Activated gamma-delta T cell (primary cell): Measurements from ENCODE around the gene NEURL2.
"Not testable (repeated sequence)": the region's sequence is repeated elsewhere in the genome, so short reads cannot be mapped to it uniquely, and the experiment has no call there.

Source experiments
- DNase-seq: peaks from one replicate; lab custom pipeline; 2025; lab: John Stamatoyannopoulos, UW
- total RNA-seq, 2 donors: gene quantifications; one replicate each; lab custom pipeline; 2026; lab: John Stamatoyannopoulos, UW

Gene NEURL2
- 4.1 to 5.5 reads per million in 2 donors for total RNA-seq

DNA sequence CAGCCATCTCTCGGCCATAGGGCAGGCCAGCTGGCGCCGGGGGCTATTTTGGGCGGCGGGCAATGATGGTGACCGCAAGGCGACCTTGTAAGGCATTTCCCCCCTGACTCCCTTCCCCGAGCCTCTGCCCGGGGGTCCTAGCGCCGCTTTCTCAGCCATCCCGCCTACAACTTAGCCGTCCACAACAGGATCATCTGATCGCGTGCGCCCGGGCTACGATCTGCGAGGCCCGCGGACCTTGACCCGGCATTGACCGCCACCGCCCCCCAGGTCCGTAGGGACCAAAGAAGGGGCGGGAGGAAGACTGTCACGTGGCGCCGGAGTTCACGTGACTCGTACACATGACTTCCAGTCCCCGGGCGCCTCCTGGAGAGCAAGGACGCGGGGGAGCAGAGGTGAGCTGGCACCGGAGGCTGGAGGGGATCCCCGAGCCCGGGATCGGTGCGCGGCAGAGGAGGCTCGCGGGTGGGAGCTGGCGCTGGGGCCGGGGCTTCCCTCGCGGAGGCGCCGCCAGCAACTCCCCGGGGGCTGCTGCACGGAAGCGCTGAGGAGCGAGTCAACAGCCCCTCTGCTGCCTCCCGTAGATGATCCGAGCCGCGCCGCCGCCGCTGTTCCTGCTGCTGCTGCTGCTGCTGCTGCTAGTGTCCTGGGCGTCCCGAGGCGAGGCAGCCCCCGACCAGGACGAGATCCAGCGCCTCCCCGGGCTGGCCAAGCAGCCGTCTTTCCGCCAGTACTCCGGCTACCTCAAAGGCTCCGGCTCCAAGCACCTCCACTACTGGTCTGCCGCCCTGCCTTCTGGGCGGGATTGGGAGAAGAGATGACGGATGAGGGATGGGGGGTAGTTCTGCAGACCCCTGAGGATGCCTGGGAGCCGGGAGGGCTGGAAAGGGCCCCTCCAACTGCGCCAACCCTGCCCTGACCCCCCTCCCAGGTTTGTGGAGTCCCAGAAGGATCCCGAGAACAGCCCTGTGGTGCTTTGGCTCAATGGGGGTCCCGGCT lies at the start of gene NEURL2, which contains the start of gene CTSA:
TSS of gene NEURL2 (minus strand) at position 224 of the 999 bp plus-strand sequence. CDS start at position 7, 217 bp downstream.
TSS of gene CTSA (plus strand) at position 351 of the 999 bp plus-strand sequence. CDS start at position 585, 234 bp downstream.
- DNase-seq, result peak; percentile 63

GRCh38 chr20:45940469-45940868 lies 49.5 kb upstream of the NEURL2 start:
- no peak for DNase-seq

DNA sequence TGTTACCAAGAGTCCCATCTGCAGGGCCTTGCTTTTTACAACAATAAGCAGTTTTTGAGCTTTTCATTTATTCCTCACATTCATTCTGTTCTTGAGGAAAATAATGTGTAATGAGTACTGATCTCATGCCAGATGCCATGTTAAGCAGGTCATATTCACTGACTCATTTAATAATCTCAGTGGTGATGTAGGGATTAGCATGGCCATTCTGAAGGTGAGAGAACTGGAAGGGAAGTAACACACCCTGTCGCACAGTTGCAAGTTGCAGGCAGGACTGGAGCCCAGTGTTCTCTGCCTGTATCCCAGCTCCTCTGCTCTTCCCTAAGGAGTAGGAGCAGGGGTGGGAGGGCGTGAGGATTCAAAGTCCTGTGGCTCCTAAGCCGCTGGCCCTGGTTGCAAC lies 49.0 kb upstream of the NEURL2 start:
- DNase-seq, result no peak

DNA sequence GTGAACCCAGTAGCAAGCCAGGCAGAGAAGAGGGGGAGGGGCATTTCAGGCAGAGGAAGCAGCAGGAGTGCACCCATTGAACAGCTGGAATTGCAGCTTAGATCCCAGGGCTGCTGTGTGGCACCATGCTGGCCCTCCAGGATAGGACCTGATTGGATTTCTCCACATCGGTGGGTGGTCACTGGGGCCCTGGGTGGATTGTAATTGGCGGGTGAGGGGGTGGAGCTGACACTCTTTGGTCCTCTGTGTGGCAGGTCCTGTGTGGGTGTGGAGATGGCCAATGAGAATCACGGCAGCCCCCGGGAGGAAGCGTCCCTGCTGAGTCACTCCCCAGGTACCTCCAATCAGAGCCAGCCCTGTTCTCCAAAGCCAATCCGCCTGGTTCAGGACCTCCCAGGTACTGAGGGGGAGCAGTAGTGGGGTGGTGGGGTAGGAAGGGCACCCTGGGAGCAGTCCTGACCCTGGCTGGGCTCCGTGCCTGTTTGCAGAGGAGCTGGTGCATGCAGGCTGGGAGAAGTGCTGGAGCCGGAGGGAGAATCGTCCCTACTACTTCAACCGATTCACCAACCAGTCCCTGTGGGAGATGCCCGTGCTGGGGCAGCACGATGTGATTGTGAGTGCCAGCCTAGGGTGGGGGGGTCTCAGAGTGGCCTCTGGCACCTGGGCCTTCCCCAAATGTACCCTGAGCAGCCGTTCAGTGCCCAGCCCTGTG lies 47.9 kb upstream of the NEURL2 start:
- DNase-seq, result no peak

GRCh38 chr20:45937765-45938164 lies 46.8 kb upstream of the NEURL2 start:
- DNase-seq, result no peak

DNA sequence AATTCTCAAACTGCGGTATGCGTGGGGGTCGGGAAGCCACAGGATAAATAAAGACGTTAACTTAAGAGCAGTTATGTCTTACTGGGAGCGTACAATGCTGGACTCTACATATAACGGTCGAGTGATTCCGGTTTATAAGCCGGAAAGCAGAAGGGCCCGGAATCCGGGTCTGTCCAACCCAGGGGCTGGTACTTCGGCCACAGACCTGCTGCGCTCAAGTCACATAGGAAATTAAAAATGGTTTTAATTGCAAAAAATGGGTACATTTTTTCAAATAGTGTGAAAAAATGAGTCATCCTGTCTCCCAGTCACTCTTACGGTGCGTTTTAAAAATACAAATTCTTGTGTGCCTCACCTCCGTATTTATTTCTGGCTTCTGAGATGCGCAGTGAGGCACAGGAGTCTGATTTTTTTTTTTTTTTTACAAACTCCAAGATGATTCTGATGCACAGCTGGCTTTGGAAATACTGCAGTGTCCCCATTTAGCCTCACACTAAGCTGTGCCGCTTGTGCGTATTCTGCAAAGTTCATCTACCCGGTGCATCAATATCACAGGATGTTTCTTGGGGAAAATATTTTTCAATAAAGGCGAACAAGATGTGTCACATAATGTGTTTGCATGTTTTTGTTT lies 44.5 kb upstream of the NEURL2 start:
- no peak for DNase-seq

DNA sequence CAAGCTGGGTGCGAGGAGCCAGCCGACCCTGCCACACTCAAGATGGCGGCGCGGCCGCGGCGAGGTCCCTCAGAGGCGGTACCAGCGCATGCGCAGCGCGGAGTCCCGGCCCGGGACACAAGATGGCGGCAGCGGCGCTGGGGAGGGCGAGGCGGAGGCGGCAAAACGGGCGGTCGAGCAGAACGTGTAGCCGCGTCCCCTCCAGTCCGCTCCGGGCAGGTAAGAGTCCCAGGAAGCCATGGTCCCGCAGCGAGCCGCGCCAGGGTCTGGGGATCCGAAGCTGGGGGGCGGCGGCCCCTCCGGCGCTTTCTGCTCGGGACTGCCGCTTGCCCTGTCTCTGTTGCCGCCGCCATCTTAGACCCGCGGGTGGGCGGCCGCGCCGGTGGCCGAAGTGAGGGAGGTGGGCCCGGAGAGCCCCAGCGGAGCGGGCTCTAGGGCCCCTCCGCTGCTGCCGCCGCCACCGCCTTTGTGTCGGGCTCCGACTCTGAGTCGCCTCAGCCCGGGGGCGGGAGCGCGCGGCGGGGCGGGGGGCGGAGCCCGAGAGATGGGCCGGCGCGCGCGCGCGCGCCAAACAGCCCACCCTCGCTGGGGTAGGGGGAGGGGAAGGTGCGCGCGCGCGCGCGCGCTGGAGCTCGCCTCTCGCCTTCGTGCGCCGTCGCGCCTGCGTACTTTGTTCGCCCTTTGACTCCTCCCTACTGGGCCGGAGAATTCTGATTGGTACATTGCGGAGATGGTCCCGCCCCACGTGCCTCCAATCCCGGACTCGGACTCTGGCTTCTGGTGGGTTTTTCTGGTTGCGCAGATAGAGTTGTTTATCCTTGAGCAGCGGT lies 43.8 kb upstream of the NEURL2 start, which contains the start of gene PCIF1:
TSS of gene PCIF1 (plus strand) at position 98 of the 830 bp plus-strand sequence. CDS start 4,317 bp downstream, outside the sequence.
- DNase-seq, result peak; percentile 95

GRCh38 chr20:45934046-45934585 lies 43.1 kb upstream of the NEURL2 start:
- peak; percentile 55 for DNase-seq

DNA sequence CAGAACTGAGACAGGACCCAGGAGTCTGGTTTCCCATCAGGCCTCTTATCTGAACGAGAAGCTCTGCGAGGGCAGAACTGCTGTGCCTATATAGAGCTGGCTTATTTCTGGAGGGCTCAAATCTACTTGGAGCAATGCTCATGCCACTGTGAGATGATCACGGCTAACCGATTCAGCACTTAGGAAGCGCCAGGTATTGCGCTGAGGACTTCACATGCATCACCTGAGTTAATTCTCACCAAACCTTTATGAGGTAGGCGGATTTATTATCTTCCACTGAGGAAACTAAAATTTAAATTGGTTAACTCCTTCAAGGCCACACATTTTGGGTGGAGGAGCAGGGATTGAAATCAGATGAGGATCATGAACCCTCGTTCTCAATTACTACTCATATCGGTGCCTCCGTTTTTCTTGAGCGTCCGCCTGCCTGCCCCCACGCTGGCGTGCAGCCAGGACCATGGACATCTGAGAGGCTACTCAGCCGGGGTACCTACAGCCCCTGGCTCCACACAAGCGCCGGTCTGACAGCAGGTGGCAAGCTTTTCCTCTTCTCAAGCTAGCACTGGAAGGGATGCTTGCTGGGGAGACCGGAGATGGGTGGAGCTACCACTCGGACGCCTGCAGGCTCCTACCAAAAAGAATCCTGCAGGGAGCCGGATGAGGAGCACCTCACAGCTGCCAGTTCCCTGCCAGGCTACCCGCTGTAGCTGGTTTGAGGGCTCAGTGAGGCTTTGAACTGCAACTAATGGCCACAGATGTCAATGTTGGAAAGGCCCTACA lies 42.4 kb upstream of the NEURL2 start:
- DNase-seq, result no peak

DNA sequence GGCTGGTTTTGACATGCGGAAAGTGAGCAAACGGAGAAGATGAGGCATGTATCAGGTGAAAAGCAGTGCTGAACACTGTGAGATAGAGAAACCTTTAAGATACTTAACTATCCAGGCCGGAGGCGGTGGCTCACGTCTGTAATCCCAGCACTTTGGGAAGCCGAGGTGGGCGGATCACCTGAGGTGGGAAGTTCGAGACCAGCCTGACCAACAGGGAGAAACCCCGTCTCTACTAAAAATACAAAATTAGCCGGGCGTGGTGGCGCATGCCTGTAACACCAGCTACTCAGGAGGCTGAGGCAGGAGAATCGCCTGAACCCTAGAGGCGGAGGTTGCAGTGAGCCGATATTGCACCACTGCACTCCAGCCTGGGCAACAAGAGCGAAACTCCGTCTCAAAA lies 40.7 kb upstream of the NEURL2 start:
- not testable (repeated sequence) for DNase-seq

DNA sequence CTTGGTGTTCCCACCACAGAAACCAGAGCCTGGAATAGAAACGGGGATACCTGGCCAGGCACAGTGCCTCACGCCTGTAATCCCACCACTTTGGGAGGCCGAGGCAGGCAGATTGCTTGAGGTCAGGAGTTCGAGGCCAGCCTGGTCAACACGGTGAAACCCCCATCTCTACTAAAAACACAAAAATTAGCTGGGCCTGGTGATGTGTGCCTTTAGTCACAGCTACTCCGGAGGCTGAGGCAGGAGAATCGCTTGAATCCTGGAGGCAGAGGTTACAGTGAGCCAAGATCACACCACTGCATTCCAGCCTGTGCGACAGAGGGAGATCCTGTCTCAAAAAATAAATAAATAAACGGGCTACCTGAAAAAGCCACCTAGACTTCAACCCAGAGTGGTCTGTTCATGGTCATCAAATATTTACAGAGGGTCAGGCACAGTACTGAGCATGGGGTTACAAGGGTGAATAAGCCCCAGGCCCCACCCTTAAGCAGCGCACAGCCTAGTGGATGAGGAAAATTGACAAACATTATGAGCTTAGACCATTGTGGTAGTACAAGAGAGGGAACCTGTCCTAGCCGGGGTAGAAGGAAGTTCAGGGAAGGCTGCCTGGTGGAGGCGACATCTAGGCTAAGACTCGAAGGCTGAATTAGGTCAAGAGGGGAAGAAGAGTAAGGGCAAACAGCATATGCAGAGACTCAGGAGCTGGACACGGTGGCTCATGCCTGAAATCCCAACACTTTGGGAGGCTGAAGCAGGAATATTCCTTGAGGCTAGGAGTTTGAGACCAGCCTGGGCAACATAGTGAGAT lies 36.3 kb upstream of the NEURL2 start:
- DNase-seq, result no peak

- DNase-seq, result no peak
Measured at GRCh38 chr20:45926731-45927070, 35.7 kb upstream of the NEURL2 start.

DNA sequence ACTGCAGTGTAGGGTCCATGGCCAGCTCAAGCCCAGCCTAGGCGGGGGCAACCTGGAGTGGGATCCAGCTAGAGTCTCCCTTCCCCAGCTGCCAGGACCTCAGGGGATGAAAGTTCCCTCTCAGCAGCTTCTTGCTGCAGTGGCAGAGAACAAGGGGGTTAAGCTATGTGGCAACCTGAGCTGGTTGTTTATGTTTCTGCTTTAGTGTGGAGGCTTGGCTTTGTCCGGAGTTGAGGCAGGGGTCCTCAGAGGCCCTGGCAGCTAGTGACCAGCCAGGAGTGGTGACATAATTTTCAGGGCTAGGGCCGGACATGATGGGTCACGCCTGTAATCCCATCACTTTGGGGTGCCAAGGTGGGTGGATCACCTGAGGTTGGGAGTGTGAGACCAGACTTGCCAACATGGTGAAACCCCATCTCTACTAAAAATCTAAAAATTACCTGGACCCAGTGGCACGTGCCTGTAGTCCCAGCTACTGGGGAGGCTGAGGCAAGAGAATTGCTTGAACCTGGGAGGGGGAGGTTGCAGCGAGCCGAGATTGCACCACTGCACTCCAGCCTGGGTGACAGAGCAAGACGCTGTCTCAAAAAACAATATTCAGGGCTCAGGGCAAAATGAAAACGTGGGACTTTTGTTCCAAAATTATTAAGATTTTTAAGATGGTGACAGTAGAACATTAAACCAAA lies 35.0 kb upstream of the NEURL2 start:
- no peak for DNase-seq

DNA sequence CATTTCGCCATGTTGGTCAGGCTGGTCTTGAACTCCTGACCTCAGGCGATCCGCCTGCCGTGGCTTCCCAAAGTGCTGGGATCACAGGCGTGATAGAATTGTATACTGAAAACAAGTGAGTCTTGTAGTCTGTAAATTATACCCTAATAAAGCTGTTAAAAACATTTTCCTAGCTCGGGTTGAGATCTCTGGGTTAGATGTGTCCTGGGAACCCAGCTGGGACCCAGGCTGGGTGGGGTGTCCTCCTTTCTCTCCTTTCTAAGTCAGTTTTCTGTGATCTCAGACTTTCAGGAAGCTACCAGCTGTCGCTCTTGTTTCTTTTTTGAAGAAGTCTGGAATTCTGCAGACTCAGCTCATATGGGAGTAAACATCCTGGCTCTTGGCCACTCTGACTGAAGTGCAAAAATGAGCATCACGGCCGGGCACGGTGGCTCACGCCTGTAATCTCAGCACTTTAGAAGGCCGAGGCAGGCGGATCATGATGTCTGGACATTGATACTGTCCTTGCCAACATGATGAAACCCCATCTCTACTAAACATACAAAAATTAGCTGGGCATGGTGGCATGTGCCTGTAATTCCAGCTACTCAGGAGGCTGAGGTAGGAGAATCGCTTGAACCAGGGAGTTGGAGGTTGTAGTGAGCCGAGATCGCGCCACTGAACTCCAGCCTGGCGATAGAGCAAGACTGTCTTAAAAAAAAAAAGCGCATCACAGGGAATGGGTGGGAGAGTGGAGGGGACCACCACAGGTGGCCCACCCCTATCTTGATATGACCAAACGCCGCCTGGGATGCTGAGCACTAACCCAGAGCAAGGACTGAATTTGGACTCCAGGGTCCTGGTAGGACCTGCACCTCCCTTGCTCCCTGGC lies 33.6 kb upstream of the NEURL2 start:
- DNase-seq, result no peak

GRCh38 chr20:45921337-45922189 lies 30.6 kb upstream of the NEURL2 start:
- no peak for DNase-seq

DNA sequence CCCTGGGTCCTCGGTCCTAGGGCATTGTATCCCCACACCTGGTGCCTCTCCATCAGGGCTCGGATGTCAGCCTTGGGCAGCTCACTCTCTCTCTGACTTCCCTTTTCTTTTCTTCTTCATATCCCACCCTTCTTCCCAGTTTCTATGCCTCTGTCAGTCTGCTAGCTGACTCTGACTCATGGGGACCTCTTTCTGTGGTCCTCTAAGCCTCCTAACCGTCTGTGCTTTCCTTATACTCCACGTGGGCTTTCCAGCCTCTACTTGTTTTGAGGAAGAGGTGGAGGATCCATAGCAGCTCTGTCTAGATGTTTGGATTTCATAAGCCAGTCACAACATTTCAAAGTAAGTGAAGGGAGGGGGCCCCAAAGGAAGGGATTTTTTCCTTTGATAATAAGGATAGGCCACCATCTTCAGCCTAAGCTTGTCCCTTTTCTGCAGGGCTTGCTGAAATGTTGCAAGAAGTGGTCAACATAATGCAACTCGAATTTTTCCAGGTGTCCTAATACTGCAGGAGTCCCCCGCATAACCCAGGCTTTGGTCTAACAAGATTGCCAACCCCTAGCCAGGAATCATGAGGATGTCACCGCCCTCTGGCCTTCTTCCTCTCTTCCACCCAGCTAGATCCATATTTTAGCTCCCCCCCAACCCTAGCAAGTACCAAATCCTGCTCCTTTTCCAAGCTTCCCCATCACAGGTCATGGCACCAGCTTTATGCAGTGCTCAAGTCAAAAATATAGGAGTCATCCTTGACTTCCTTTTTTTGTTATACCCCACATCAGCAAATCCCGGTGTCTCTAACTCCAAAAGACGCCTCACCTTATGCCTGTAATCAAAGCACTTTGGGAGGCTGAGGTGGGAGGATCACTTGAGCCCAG lies 29.7 kb upstream of the NEURL2 start:
- no peak for DNase-seq
